ENCODE data around the gene HRH1. TPM values are rescaled to one million over a fixed set of nuclear protein-coding genes. Genes with fewer than 3 reads are reported as not detected.
"Not testable (repeated sequence)": the region's sequence is repeated elsewhere in the genome, so short reads cannot be mapped to it uniquely, and the experiment has no call there.

Gene HRH1
- total RNA-seq, 1 donor from 2014 or later: 0.19 TPM

- H3K9me3 ChIP-seq (ENCODE audit: low read depth): no peaks in the 10 kb centered on the region
- Mint-ChIP-seq H3K9me3 (no peaks in the 10 kb centered on the region), H3K27ac (peak overlapping the region; percentile 81), H3K4me3 (peak overlapping the region; percentile 5), H3K4me1 (peaks cover 22% of the 10 kb centered on the region), H3K36me3 (no peaks in the 10 kb centered on the region), H3K27me3 (ENCODE audit: insufficient read depth, low read depth) (peaks cover 5% of the 10 kb centered on the region)
- no peaks in the 10 kb centered on the region for H3K4me1 ChIP-seq
- no peak for DNase-seq (ENCODE audit: low spot score)
- no peak for TF ChIP-seq CTCF (IDR thresholded peaks at IDR 0.05)
- TF ChIP-seq EZH2 (IDR thresholded peaks at IDR 0.05): no peak
- TF ChIP-seq EZH2phosphoT487 (IDR thresholded peaks at IDR 0.05): no peak
- no peaks in the 10 kb centered on the region for H3F3A ChIP-seq (ENCODE audit: low read depth)
- H3K27ac ChIP-seq: no peak overlapping the region
- H3K4me3 ChIP-seq: no peak overlapping the region
- H3K4me2 ChIP-seq: no peak overlapping the region
- H4K20me1 ChIP-seq (ENCODE audit: low read depth): no peaks in the 10 kb centered on the region
- no peaks in the 10 kb centered on the region for H3K79me2 ChIP-seq (ENCODE audit: low read depth)
- no peaks in the 10 kb centered on the region for H3K27me3 ChIP-seq
- no peak overlapping the region for H2AFZ ChIP-seq (replicated peaks)
- no peaks in the 10 kb centered on the region for H3K36me3 ChIP-seq
- H3K9ac ChIP-seq: no peak overlapping the region
Measured at GRCh38 chr3:11170052-11170770, 15.9 kb downstream of the HRH1 start.

GRCh38 chr3:11172096-11172690 lies 17.9 kb downstream of the HRH1 start:
- H3K9me3 Mint-ChIP-seq: no peaks in the 10 kb centered on the region
- DNase-seq (ENCODE audit: low spot score): no peak
- no peak for TF ChIP-seq CTCF (IDR thresholded peaks at IDR 0.05)
- no peak for TF ChIP-seq EZH2phosphoT487 (IDR thresholded peaks at IDR 0.05)
- TF ChIP-seq EZH2 (IDR thresholded peaks at IDR 0.05): no peak
- Histone ChIP-seq H3K9me3 (ENCODE audit: low read depth) (no peaks in the 10 kb centered on the region), H3K36me3 (no peaks in the 10 kb centered on the region), H3F3A (ENCODE audit: low read depth) (no peaks in the 10 kb centered on the region), H2AFZ (replicated peaks) (no peak overlapping the region), H4K20me1 (ENCODE audit: low read depth) (no peaks in the 10 kb centered on the region), H3K27me3 (no peaks in the 10 kb centered on the region), H3K4me1 (no peaks in the 10 kb centered on the region), H3K4me3 (no peak overlapping the region), H3K27ac (no peak overlapping the region), H3K4me2 (no peak overlapping the region), H3K9ac (no peak overlapping the region), H3K79me2 (ENCODE audit: low read depth) (no peaks in the 10 kb centered on the region)
- peaks cover 5% of the 10 kb centered on the region for H3K27me3 Mint-ChIP-seq (ENCODE audit: insufficient read depth, low read depth)
- no peak overlapping the region for H3K4me3 Mint-ChIP-seq
- H3K4me1 Mint-ChIP-seq: peaks cover 22% of the 10 kb centered on the region
- no peaks in the 10 kb centered on the region for H3K36me3 Mint-ChIP-seq
- H3K27ac Mint-ChIP-seq: no peak overlapping the region

- Histone ChIP-seq H3K4me2 (no peak overlapping the region), H3K27me3 (no peaks in the 10 kb centered on the region), H3K27ac (no peak overlapping the region), H3K4me3 (no peak overlapping the region), H3K79me2 (ENCODE audit: low read depth) (no peaks in the 10 kb centered on the region), H3K4me1 (no peaks in the 10 kb centered on the region), H2AFZ (replicated peaks) (no peak overlapping the region), H3K36me3 (no peaks in the 10 kb centered on the region), H3F3A (ENCODE audit: low read depth) (no peaks in the 10 kb centered on the region), H3K9me3 (ENCODE audit: low read depth) (no peaks in the 10 kb centered on the region), H4K20me1 (ENCODE audit: low read depth) (no peaks in the 10 kb centered on the region), H3K9ac (no peak overlapping the region)
- Mint-ChIP-seq H3K27me3 (ENCODE audit: insufficient read depth, low read depth) (peaks cover 5% of the 10 kb centered on the region), H3K36me3 (no peaks in the 10 kb centered on the region), H3K4me1 (peaks cover 14% of the 10 kb centered on the region), H3K9me3 (no peaks in the 10 kb centered on the region), H3K27ac (no peak overlapping the region), H3K4me3 (no peak overlapping the region)
- no peak for DNase-seq (ENCODE audit: low spot score)
- TF ChIP-seq EZH2 (IDR thresholded peaks at IDR 0.05): no peak
Measured at GRCh38 chr3:11173828-11174465, 19.7 kb downstream of the HRH1 start.

GRCh38 chr3:11178421-11178820 lies 24.1 kb downstream of the HRH1 start:
- Mint-ChIP-seq H3K4me1 (peaks cover 7% of the 10 kb centered on the region), H3K4me3 (no peak overlapping the region), H3K36me3 (no peaks in the 10 kb centered on the region), H3K9me3 (no peaks in the 10 kb centered on the region), H3K27ac (no peak overlapping the region), H3K27me3 (ENCODE audit: insufficient read depth, low read depth) (peaks cover 4% of the 10 kb centered on the region)
- no peak for TF ChIP-seq CTCF (IDR thresholded peaks at IDR 0.05)
- no peak for TF ChIP-seq EZH2 (IDR thresholded peaks at IDR 0.05)
- no peak for TF ChIP-seq EZH2phosphoT487 (IDR thresholded peaks at IDR 0.05)
- H3K79me2 ChIP-seq (ENCODE audit: low read depth): no peaks in the 10 kb centered on the region
- no peaks in the 10 kb centered on the region for H3K9me3 ChIP-seq (ENCODE audit: low read depth)
- no peak overlapping the region for H2AFZ ChIP-seq (replicated peaks)
- no peaks in the 10 kb centered on the region for H3K36me3 ChIP-seq
- H3K4me3 ChIP-seq: no peak overlapping the region
- H4K20me1 ChIP-seq (ENCODE audit: low read depth): no peaks in the 10 kb centered on the region
- H3K4me1 ChIP-seq: no peaks in the 10 kb centered on the region
- no peak for DNase-seq (ENCODE audit: low spot score)
- H3K9ac ChIP-seq: no peak overlapping the region
- no peak overlapping the region for H3K4me2 ChIP-seq
- no peaks in the 10 kb centered on the region for H3K27me3 ChIP-seq
- H3F3A ChIP-seq (ENCODE audit: low read depth): no peaks in the 10 kb centered on the region
- no peak overlapping the region for H3K27ac ChIP-seq

GRCh38 chr3:11184328-11184969 lies 30.2 kb downstream of the HRH1 start:
- H3K9ac ChIP-seq; H3K27ac ChIP-seq; H3K4me1 ChIP-seq; H3K27me3 Mint-ChIP-seq (ENCODE audit: insufficient read depth, low read depth); H3K79me2 ChIP-seq (ENCODE audit: low read depth); H2AFZ ChIP-seq (replicated peaks); H3K9me3 ChIP-seq (ENCODE audit: low read depth); H3K36me3 Mint-ChIP-seq; H3F3A ChIP-seq (ENCODE audit: low read depth); H3K36me3 ChIP-seq; H3K9me3 Mint-ChIP-seq; H3K4me3 Mint-ChIP-seq; H3K4me2 ChIP-seq; H3K27me3 ChIP-seq; H4K20me1 ChIP-seq (ENCODE audit: low read depth); H3K4me3 ChIP-seq; DNase-seq (ENCODE audit: low spot score): not testable (repeated sequence)
- peak overlapping the region; percentile 14 for H3K27ac Mint-ChIP-seq
- H3K4me1 Mint-ChIP-seq: peaks cover 15% of the 10 kb centered on the region
